HCT116 (cell line): ENCODE results near the gene STAB1.

ENCODE experiments used
- CTCF ChIP-seq, 3 experiments: fragments of 200-600 bp in 1 of 3; sonication (generic) in 1 of 3; IDR thresholded peaks in 2 of 3; conservative IDR thresholded peaks in 1 of 3; 2 replicates each; pipeline ENCODE4 v1.5.1; 2012 to 2017; ENCODE audit warnings: low read depth in 2 of 3, low read length in 2 of 3, antibody characterized with exemption in 1 of 3, borderline replicate concordance in 1 of 3, control low read depth in 1 of 3, mild to moderate bottlenecking in 1 of 3, mixed read lengths in 1 of 3, mixed run types in 1 of 3, moderate library complexity in 1 of 3; ENCODE audit not compliant: insufficient read depth in 1 of 3
- EZH2 ChIP-seq: fragments of 200-600 bp; sonication (generic); IDR thresholded peaks from 2 replicates; pipeline ENCODE4 v1.6.1; 2017; ENCODE audit warnings: antibody characterized with exemption, mixed run types
- FOSL1 ChIP-seq: IDR thresholded peaks from 2 replicates; pipeline ENCODE4 v1.6.1; 2012; ENCODE audit warnings: low read depth
- POLR2A ChIP-seq: IDR thresholded peaks from 2 replicates; pipeline ENCODE4 v1.7.0; 2011; ENCODE audit warnings: borderline replicate concordance; ENCODE audit not compliant: insufficient read depth, insufficient read length; ENCODE audit errors: extremely low read depth

GRCh38 chr3:52512105-52512504 is 17.0 kb downstream of the STAB1 start:
- TF ChIP-seq FOSL1 (no peak), CTCF (IDR thresholded peaks at IDR 0.05 in 2 of 3, conservative IDR thresholded peaks at IDR 0.05 in 1 of 3; ENCODE audit: borderline replicate concordance in 1 of 3, insufficient read depth in 1 of 3, low read depth in 2 of 3, low read length in 2 of 3) (no peak), POLR2A (no peak), EZH2 (no peak)
